Posterior cingulate gyrus (tissue), 11 donors: ENCODE data around the gene IKZF5.

Experiments used
- DNase-seq, 10 donors: peaks; one replicate each; pipeline versions ENCODE4 v3.0.0 to v3.0.0-alpha.2; 2020 to 2021; ENCODE audit warnings: mixed read lengths in 3 of 10
- intact Hi-C: fragments of 100-400 bp; cut with DNase I; formaldehyde crosslinking; loops from one replicate; pipeline ENCODE4 v1.15.1; 2023

Gene IKZF5

DNA sequence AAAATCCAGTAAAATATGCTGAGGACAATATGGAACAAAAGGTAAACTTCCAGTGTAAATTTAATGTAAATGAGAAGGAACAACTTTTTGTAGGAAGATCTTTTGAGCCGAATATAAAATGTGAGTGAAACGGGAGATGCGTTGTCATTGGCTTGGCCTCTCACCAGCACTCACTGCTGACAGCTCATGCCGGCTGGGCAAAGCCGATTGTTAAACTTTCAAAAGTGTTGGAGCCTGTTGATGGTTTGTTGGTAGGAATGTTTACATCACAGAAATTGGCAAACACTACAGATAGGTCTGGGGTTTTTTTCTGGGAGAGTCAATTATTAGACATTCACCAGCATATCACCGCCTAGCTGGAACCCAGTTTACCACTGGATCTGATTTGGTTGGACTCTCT lies 22.3 kb downstream of the IKZF5 start:
- intact Hi-C loops = no loop called here
- DNase-seq = peak in 1 of 10 donors; percentile 78

DNA sequence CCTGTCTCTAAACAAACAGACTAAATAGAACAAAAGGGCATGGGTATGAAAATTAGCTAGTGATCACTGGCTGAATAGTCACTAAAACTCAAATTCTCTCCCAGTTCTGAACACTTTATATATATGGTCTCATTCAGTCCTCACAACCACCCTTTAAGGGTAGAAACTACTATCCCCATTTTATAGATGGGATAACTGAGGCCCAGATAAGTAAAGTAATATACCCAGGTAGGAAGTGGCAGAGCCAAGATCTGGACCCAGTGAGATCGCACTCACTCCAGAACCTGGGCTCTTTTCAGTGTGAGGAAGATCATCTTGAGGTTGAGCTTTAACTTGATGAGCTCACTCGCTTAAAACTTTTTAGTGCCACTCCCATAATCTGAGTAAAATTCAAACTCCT lies 23.9 kb downstream of the IKZF5 start:
- intact Hi-C loops = no loop called here
- no peak for DNase-seq

DNA sequence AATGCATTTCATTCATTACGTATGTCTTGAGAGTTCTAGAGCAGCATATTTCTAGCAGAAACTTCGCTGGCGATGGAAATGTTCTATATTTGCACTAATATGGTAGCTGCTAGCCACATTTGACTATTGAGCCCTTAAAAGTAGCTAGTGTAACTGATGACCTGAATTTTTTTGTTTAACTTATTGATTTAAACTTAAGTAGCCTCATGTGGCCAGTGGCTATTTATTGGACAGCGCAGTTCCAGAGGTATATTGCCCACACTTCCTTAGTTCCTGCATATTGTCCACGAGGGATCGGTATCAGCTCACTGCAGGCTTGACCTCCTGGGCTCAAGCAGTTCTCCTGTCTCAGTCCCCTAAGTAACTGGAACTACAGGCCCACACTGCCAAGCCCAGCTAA lies 24.7 kb downstream of the IKZF5 start:
- intact Hi-C loops = no loop called here
- no peak for DNase-seq

DNA sequence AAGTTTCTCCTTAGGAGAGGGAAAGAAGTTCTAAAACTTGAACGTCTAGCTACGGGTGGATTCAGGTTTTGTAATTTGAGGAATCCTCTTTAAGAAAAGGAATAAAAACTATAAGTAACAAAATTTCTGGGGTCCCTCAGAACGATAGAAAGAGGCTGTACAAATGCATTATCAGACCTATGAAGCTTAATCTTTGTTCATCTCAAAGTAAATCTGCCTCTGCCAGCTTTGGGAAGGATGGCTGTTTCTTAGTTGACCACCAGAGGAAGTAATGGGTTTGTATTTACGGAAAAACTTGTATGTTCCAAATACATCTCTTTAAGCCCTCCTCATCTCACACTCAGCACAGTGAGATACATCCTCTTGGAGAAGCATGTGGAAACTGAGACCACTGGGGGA lies 27.5 kb downstream of the IKZF5 start:
- DNase-seq = no peak
- intact Hi-C loops = no loop called here

DNA sequence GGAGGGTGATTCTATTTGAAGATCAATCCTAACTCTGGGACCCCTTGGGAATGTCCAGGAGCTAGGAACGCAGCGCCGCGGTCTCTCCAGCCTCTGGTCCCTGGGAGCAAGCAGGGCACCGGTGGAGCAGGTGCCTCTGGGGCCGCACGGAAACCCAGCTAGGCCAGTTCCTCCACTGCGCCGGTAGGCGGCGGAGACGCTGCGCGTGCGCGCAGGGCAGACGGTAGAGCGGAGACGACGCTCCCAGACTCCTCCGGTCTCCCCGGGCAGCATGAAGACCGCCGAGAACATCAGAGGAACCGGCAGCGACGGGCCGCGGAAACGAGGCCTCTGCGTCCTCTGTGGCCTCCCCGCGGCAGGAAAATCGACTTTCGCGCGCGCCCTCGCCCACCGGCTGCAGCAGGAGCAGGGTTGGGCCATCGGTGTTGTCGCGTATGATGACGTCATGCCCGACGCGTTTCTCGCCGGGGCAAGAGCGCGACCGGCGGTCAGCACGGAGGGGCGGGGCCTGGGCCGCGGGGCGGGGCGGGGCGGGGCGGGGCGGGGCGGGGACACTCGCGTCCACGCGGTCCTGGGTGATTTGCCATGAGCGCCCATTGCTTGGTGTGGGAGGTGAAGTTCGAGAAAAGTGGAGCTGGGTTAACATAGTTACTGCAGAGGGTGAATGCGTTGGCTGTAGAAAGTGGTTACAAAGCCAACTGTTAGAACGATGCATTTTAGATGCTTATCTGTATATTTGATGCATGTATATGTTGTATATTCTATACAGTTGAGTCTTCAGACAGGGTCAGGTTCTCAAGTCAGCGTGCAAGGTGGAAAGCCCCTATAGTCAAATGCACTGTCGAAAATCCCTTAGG lies 28.2 kb downstream of the IKZF5 start, which contains the start of gene PSTK:
Gene PSTK, plus strand, starts transcription at position 193 of the 857 bp plus-strand sequence. Its CDS starts 79 bp downstream, at position 272.
- intact Hi-C loops = loop anchor here (1.0 kb wide), 2 partner anchors 26 to 28 kb away; partner anchors contain the start of genes C10orf88 and IKZF5
- peak; percentile 82 to 98 (median 86) for DNase-seq

DNA sequence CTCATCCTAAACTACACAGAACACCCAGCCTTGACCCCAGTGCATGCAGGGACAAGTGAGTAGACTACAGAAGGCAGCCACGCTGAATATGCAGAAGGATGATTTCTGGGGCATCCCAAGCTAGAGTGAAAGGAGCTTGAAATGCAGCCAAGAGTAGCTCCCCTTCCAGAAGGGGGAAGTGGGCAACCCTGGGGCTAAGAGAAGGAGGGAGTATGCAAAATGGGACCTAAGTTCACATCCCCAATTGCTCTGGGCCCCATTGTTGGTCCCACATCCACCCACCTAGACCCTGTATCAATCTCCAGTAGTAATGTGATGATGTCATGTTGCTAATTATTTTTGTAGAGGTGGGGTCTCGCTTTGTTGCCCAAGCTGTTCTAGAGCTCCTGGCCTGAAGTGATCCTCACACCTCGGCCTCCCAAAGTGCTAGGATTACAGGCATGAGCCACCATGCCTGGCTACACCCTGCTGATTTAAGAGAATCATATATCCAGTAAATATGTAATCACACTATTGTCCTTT lies 34.0 kb downstream of the IKZF5 start:
- intact Hi-C loops = no loop called here
- no peak for DNase-seq

DNA sequence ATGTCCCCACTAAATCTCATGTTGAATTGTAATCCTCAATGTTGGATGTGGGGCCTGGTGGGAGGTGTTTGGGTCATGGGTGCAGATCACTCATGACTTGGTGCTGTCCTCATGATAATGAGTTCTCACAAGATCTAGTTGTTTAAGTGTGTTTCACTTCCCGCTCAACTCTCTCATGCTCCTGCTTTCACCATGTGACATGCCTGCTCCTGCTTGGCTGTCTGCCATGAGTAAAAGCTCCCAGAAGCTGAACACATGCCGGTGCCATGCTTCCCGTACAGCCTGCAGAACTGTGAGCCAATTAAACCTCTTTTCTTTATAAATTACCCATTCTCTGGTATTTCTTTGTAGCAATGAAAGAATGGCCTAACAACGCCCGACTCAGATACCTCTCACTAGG lies 34.6 kb downstream of the IKZF5 start:
- DNase-seq = no peak
- intact Hi-C loops = no loop called here

DNA sequence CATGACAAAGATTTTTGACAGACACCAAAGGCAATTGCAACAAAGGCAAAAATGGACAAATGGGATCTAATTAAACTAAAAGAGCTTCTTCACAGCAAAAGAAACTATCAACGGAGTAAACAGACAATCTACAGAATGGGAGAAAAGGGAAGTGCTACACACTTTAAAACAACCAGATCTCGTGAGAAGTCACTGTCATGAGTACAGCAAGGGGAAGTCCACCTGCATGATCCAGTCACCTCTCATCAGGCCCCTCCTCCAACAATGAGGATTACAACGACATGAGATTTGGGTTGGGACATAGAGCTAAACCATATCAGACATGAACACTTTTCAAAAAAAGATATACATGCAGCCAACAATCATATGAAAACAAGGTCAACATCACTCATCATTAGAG lies 39.9 kb downstream of the IKZF5 start:
- intact Hi-C loops = no loop called here
- no peak for DNase-seq

DNA sequence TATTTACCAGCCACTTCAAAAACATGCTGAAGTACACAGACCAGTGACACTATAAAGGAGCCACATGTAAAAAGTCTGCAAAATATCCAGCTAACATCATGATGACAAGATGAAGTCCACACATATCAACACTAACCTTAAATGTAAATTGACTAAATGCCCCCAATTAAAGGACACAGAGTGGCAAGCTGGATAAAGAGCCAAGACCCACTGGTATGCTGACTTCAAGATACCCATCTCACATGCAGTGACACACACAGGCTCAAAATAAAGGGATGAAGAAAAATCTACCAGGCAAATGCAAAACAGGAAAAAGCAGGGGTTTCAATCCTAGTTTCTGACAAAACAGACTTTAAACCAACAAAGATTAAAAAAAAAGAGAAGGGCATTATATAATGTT lies 41.7 kb downstream of the IKZF5 start:
- intact Hi-C loops = no loop called here
- no peak for DNase-seq

DNA sequence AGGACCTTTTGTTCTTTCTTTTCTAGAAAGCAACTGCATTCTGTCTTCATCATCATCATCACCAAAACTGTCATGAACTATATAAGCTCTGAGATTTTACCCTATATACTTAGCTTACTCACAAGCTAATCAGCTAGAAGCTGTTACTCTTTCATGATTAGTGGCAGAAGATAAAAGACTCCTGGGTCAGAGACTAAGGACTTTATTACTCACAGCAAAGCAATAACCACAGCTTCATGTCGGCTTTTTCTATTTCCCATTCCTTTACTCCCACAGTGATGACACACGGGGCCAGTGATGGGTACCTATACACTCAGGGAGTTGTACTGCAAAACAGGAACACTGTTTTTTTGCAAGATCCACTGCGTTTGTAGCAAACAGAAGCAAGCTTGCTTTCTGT lies 46.2 kb downstream of the IKZF5 start:
- DNase-seq = no peak
- intact Hi-C loops = no loop called here

DNA sequence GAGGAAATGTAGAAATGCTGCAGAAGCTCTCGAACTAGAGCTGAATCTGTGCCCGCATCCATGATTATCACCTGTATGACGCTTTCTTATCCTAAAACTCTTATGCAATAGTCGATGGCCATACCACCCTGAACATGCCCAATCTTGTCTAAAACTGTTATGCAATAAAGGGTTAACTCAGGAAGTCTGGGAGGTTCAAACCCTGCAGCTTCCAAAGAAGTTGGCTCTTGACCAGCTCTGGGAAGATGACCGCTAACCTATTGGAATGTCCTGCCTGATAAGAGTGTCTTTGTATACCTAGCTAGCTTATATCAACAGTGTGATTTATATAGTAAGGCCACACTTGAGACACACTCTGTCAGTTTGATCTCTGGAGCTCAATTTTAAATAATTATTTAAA lies 51.1 kb downstream of the IKZF5 start:
- DNase-seq = no peak

DNA sequence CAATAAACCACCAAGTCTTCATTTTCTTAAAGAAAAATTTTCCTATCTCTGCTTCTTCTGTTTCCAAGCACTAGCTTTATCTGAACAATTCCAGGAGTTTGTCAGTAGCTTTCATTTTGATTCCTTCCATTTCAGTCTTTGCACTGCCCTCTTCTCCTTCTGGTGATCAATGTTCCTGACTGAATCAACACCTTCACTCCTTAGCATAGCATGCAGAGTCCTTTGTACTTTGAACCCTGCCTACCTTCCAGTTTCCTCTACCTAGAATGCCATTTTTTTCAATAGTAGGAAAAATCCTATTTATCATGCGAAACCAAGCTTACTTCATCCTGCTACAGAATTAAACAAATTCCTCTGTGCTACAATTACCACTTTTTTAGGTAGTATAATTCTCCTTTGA lies 52.7 kb downstream of the IKZF5 start:
- intact Hi-C loops = no loop called here
- DNase-seq = no peak

More for the DNA sequence above, 51.1 kb downstream of the IKZF5 start:
- intact Hi-C loops = no loop called here

DNA sequence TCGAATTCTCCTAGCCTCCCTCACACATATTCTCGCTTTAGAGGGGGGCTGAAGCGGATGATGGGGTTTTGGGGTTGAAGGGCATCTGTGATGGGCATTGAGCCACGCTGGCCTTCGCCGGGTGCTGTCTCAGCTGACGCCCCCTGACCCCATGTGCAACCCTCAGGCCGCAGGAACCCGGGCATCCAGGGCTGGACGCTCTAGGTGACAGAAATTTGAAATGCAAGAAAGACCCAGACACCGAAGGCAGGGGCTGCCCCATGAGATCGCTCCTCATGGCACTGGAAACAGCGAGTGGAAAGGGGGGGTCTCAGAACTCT lies 53.9 kb downstream of the IKZF5 start:
- intact Hi-C loops = loop anchor here (1.0 to 5.0 kb wide), 3 partner anchors 26 to 77 kb away; partner anchors contain the start of genes FAM24B, IKZF5 and PSTK
- DNase-seq = no peak

DNA sequence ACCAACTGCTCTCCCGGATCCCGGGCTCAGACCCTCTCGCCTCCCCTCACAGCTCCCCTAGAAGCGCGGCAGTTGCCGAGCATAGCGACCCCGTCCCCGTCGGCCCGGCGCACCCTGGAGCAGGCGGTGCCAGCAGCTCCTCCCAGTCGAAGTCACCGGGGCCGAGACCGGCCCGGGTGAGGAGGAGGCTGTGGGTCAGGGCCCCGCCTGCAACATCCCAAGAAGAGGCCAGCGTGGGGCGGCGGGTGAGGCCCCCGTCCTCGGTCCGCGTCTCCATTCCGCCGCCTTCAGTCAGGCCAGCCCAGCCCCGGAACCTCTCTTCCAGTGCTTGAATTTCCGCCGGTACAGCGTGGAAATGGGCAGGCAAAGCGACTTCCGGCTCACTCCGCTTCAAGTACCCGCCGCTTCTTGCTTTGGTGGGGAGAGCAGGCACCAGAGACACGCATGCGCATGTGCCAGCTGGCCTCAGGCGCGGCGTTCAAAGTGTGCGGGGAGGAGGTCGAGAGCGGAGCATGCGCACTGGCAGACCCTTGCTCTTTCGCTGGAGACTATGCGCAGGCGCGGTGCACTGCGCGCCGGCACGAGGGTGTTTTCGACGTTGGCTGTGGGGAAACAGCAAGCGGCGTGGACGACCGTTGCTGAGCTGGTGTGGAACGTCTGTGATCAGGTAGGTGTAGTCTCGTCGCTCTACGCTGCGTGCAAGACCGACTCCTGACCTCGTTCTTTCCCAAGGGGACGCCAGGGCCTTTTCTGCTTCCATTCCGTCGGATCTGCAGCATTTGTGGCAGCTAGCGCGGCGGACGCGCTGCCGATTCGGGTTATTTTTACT lies 54.5 kb downstream of the IKZF5 start, which contains the start of gene C10orf88:
Gene C10orf88, minus strand, starts transcription at position 326 of the 829 bp plus-strand sequence. Its CDS starts 49 bp downstream, at position 277.
- DNase-seq = peak; percentile 95 to 99 (median 96)

DNA sequence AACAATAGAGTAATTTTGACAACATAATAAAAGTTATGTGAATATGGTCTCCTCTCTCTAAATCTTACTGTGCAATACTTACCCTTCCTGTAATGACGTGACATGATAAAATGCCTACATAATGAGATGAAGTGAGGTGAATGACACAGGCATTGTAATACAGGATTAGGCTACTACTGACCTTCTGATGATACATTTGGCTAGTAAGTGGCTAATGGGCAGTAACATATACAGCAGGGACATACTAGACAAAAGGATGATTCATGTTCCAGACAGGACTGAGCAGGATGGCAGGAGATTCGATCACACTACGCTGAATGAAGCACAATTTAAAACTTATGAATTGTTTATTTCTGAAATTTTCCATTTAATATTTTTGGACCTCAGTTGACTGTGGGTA lies 59.3 kb downstream of the IKZF5 start:
- intact Hi-C loops = no loop called here
- no peak for DNase-seq

More for the DNA sequence above, 54.5 kb downstream of the IKZF5 start, which contains the start of gene C10orf88:
- intact Hi-C loops = loop anchor here (1.0 to 5.0 kb wide), 3 partner anchors 26 to 77 kb away; partner anchors contain the start of genes FAM24B, IKZF5 and PSTK
